ENCODE data around the gene GTPBP4. TPM values are rescaled to one million over a fixed set of nuclear protein-coding genes. Genes with fewer than 3 reads are reported as not detected.

Gene GTPBP4
- total RNA-seq, 1 experiment from 2014 or later = 111 TPM

GRCh38 chr10:1002425-1003006, 14.3 kb downstream of the GTPBP4 start:
- no peak overlapping the region for H3K4me2 ChIP-seq (ENCODE audit: low read length)
- DNase-seq (ENCODE audit: low read depth, low spot score) (no peak), ATAC-seq (no peak)
- CTCF ChIA-PET = no interaction called here
- H4K20me1 ChIP-seq (ENCODE audit: insufficient read depth) = peaks cover 20% of the 10 kb centered on the region; the same call in 1 of the 2 replicates
- BruUV-seq (replicated peaks) = no TSS peak
- H3K79me2 ChIP-seq (ENCODE audit: insufficient read depth, low read length) = peaks cover 98% of the 10 kb centered on the region
- H3K9me2 ChIP-seq (ENCODE audit: insufficient read depth) = no peaks in the 10 kb centered on the region
- H3K4me1 ChIP-seq (ENCODE audit: control insufficient read depth in 1 of 2, insufficient read depth in 2 of 2, low read length in 2 of 2) = no peaks in the 10 kb centered on the region
- no peak overlapping the region for H3K9ac ChIP-seq (ENCODE audit: low read length)
- intact Hi-C loops (cut with micrococcal nuclease) = no loop called here
- no peak overlapping the region for H3K4me3 ChIP-seq (replicated peaks in 1 of 2; ENCODE audit: low read depth in 1 of 2, low read length in 2 of 2)
- H3K27ac ChIP-seq (ENCODE audit: low read depth, low read length) = no peak overlapping the region
- POLR2A ChIA-PET = interaction anchor here (1.1 kb wide), 1 partner anchor 47 kb away, joined by 3 read pairs; the partner anchor contains the start of gene IDI1
- TF ChIP-seq MAX (IDR thresholded peaks at IDR 0.05) (no peak), POLR2AphosphoS5 (IDR thresholded peaks at IDR 0.05; ENCODE audit: low read depth, low read length) (no peak), EZH2phosphoT487 (IDR thresholded peaks at IDR 0.05; ENCODE audit: borderline replicate concordance) (no peak), TCF7L2 (IDR thresholded peaks at IDR 0.05; ENCODE audit: borderline replicate concordance, extremely low read depth, insufficient read depth, insufficient read length) (no peak), ZBTB33 (IDR thresholded peaks at IDR 0.05; ENCODE audit: extremely low read depth, insufficient replicate concordance, low read length) (no peak), ZNF274 (IDR thresholded peaks at IDR 0.05; ENCODE audit: low read depth, low read length) (no peak), RAD21 (IDR thresholded peaks at IDR 0.05; ENCODE audit: low read depth) (no peak), CBX3 (IDR thresholded peaks at IDR 0.05; ENCODE audit: low read depth) (no peak), ATF3 (IDR thresholded peaks at IDR 0.05) (no peak), CEBPB (IDR thresholded peaks at IDR 0.05; ENCODE audit: low read depth) (no peak), ZFX (IDR thresholded peaks at IDR 0.05) (no peak), SRF (IDR thresholded peaks at IDR 0.05; ENCODE audit: low read depth) (no peak)
- no peaks in the 10 kb centered on the region for H3K27me3 ChIP-seq (ENCODE audit: insufficient read depth, low read length)
- peaks cover 79 to 90% of the 10 kb centered on the region in 2 experiments for H3K36me3 ChIP-seq (ENCODE audit: control insufficient read depth in 1 of 2, insufficient read depth in 2 of 2, low read length in 2 of 2)
- no peak overlapping the region for H2AFZ ChIP-seq (ENCODE audit: low read depth, low read length, poor library complexity, severe bottlenecking)
- RAD21 ChIA-PET (ENCODE audit: low non-redundant PET in 1 of 2, low total read pairs in 2 of 2, uncharacterized antibody in 2 of 2, unreplicated experiment in 2 of 2) = no interaction called here
- H3K9me3 ChIP-seq (ENCODE audit: control insufficient read depth in 1 of 2, insufficient read depth in 1 of 2, low read depth in 1 of 2, low read length in 2 of 2) = peaks cover 0 to 4% of the 10 kb centered on the region in 2 experiments; a peak in 1 of 4 replicates
